SK-N-SH (cell line): ENCODE results near the gene PDK2. TPM values are rescaled to one million over a fixed set of nuclear protein-coding genes. Genes with fewer than 3 reads are reported as not detected.
A peak's percentile ranks its signal among the peaks of the same experiment; 100 is the strongest.

Source experiments
- CTCF ChIA-PET: fragments of 300-600, 350-600 bp; formaldehyde crosslinking; extraction: SDS; loops from one replicate; lab custom pipeline; 2021; lab: Yijun Ruan, JAX
- POLR2A ChIA-PET: fragments of 350-600 bp; sonication (Branson Sonifier 250); formaldehyde crosslinking; extraction: SDS; loops from one replicate; lab custom pipeline; 2020; ENCODE audit warnings: antibody characterized with exemption, inconsistent platforms; lab: Yijun Ruan, JAX
- DNase-seq: peaks from one replicate; pipeline ENCODE4 v3.0.0; 2012
- H2AFZ ChIP-seq: fragments of 200-600 bp; sonication (generic); 2 replicates; pipeline ENCODE4 v1.8.1; 2016; ENCODE audit warnings: antibody characterized with exemption, mild to moderate bottlenecking, low read depth
- H3F3A ChIP-seq: fragments of 200-600 bp; sonication (generic); replicated peaks from 2 replicates; pipeline ENCODE3; 2016; ENCODE audit warnings: antibody characterized with exemption, mild to moderate bottlenecking; ENCODE audit not compliant: insufficient read depth
- H3K27ac ChIP-seq, 2 experiments: fragments of 200-500 bp in 1 of 2; fragments of 200-600 bp in 1 of 2; sonication (Bioruptor generic) in 1 of 2; sonication (generic), shearing (Covaris generic) in 1 of 2; 2 replicates each; pipeline versions ENCODE4 v1.5.1 to v1.6.1; 2014 to 2016; ENCODE audit warnings: low read depth in 2 of 2, inconsistent platforms in 1 of 2, low read length in 1 of 2, mild to moderate bottlenecking in 1 of 2, mixed read lengths in 1 of 2
- H3K27me3 ChIP-seq: fragments of 200-600 bp; sonication (generic), shearing (Covaris generic); 2 replicates; pipeline ENCODE4 v1.6.1; 2016; ENCODE audit warnings: mixed run types; ENCODE audit not compliant: insufficient read depth
- H3K36me3 ChIP-seq, 2 experiments: fragments of 200-500 bp in 1 of 2; fragments of 200-600 bp in 1 of 2; sonication (Bioruptor generic) in 1 of 2; sonication (generic) in 1 of 2; replicated peaks in 1 of 2; 2 replicates each; pipeline versions ENCODE3 to v1.5.1; 2014 to 2016; ENCODE audit warnings: low read length in 1 of 2, mild to moderate bottlenecking in 1 of 2; ENCODE audit not compliant: insufficient read depth in 2 of 2, control insufficient read depth in 1 of 2
- H3K4me1 ChIP-seq, 2 experiments: fragments of 200-500 bp in 1 of 2; fragments of 200-600 bp in 1 of 2; sonication (Bioruptor generic) in 1 of 2; sonication (generic), shearing (Covaris generic) in 1 of 2; 2 replicates each; pipeline versions ENCODE4 v1.5.1 to v1.6.1; 2014 to 2016; ENCODE audit warnings: low read depth in 1 of 2, low read length in 1 of 2, mixed run types in 1 of 2; ENCODE audit not compliant: insufficient read depth in 2 of 2, control insufficient read depth in 1 of 2
- H3K4me2 ChIP-seq: fragments of 200-600 bp; sonication (generic), shearing (Covaris generic); 2 replicates; pipeline ENCODE4 v1.6.1; 2017; ENCODE audit warnings: mixed run types
- H3K4me3 ChIP-seq, 2 experiments: fragments of 200-500 bp in 1 of 2; fragments of 200-600 bp in 1 of 2; sonication (Bioruptor generic) in 1 of 2; sonication (generic), shearing (Covaris generic) in 1 of 2; 2 replicates each; pipeline versions ENCODE4 v1.5.1 to v1.8.1; 2014 to 2016; ENCODE audit warnings: low read depth in 2 of 2, inconsistent platforms in 1 of 2, low read length in 1 of 2, mild to moderate bottlenecking in 1 of 2, mixed read lengths in 1 of 2, moderate library complexity in 1 of 2
- H3K79me2 ChIP-seq: fragments of 200-600 bp; sonication (generic); 2 replicates; pipeline ENCODE4 v1.8.1; 2017; ENCODE audit warnings: mild to moderate bottlenecking; ENCODE audit not compliant: insufficient read depth
- H3K9ac ChIP-seq: fragments of 200-600 bp; sonication (generic); 2 replicates; pipeline ENCODE4 v1.6.1; 2017; ENCODE audit warnings: mixed run types
- H3K9me2 ChIP-seq: fragments of 200-600 bp; sonication (generic); 2 replicates; pipeline ENCODE4 v1.6.1; 2017; ENCODE audit warnings: mixed run types
- H3K9me3 ChIP-seq: fragments of 200-600 bp; sonication (generic); 2 replicates; pipeline ENCODE4 v1.6.1; 2017; ENCODE audit warnings: mixed run types, mild to moderate bottlenecking, moderate library complexity
- H4K20me1 ChIP-seq: fragments of 200-600 bp; sonication (generic); 2 replicates; pipeline ENCODE4 v1.6.1; 2017; ENCODE audit warnings: mild to moderate bottlenecking, mixed run types; ENCODE audit not compliant: insufficient read depth
- ELF1 ChIP-seq: IDR thresholded peaks from 2 replicates; pipeline ENCODE4 v1.4.0; 2012
- FOSL2 ChIP-seq: IDR thresholded peaks from 2 replicates; pipeline ENCODE4 v1.4.0; 2012; ENCODE audit warnings: low read depth, mild to moderate bottlenecking, moderate library complexity, borderline replicate concordance
- FOXJ3 ChIP-seq: sonication (generic); formaldehyde crosslinking; IDR thresholded peaks from 2 replicates; pipeline ENCODE4 v1.5.1; 2020; ENCODE audit warnings: mild to moderate bottlenecking, missing genetic modification reagents
- FOXM1 ChIP-seq: IDR thresholded peaks from 2 replicates; pipeline ENCODE4 v1.4.0; 2012; ENCODE audit warnings: low read depth, mild to moderate bottlenecking
- GABPA ChIP-seq: IDR thresholded peaks from 2 replicates; pipeline ENCODE4 v1.4.0; 2012; ENCODE audit warnings: low read depth, mild to moderate bottlenecking
- GATA2 ChIP-seq: sonication (generic); formaldehyde crosslinking; IDR thresholded peaks from 2 replicates; pipeline ENCODE4 v1.5.0; 2020; ENCODE audit warnings: mild to moderate bottlenecking, missing genetic modification reagents
- JUND ChIP-seq: IDR thresholded peaks from 2 replicates; pipeline ENCODE4 v1.4.0; 2012
- MAX ChIP-seq: IDR thresholded peaks from 2 replicates; pipeline ENCODE4 v1.4.0; 2012; ENCODE audit warnings: low read depth
- MEF2A ChIP-seq: IDR thresholded peaks from 2 replicates; pipeline ENCODE4 v1.4.0; 2012; ENCODE audit warnings: low read depth, borderline replicate concordance
- MXI1 ChIP-seq: IDR thresholded peaks from 2 replicates; pipeline ENCODE4 v1.6.1; 2012; ENCODE audit warnings: mild to moderate bottlenecking, low read depth, low read length, improper control_type of control experiment
- NFIC ChIP-seq: IDR thresholded peaks from 2 replicates; pipeline ENCODE4 v1.4.0; 2012; ENCODE audit warnings: borderline replicate concordance
- NRF1 ChIP-seq: IDR thresholded peaks from 2 replicates; pipeline ENCODE4 v1.6.1; 2012; ENCODE audit warnings: low read depth, mild to moderate bottlenecking, low read length
- RAD21 ChIP-seq: IDR thresholded peaks from 2 replicates; pipeline ENCODE4 v1.6.1; 2012; ENCODE audit warnings: mild to moderate bottlenecking, low read length
- REST ChIP-seq: IDR thresholded peaks from 2 replicates; pipeline ENCODE4 v1.6.1; 2012; ENCODE audit warnings: mild to moderate bottlenecking, low read depth, low read length, moderate library complexity
- RFX5 ChIP-seq: IDR thresholded peaks from 2 replicates; pipeline ENCODE4 v1.6.1; 2012; ENCODE audit warnings: mild to moderate bottlenecking, improper control_type of control experiment, low read length
- RXRA ChIP-seq: IDR thresholded peaks from 2 replicates; pipeline ENCODE4 v1.4.0; 2012; ENCODE audit warnings: low read depth, mild to moderate bottlenecking, borderline replicate concordance
- SIN3A ChIP-seq: IDR thresholded peaks from 2 replicates; pipeline ENCODE4 v1.6.1; 2012; ENCODE audit warnings: low read depth, mild to moderate bottlenecking, low read length, moderate library complexity, borderline replicate concordance
- TCF12 ChIP-seq: IDR thresholded peaks from 2 replicates; pipeline ENCODE4 v1.4.0; 2012
- TEAD4 ChIP-seq: IDR thresholded peaks from 2 replicates; pipeline ENCODE4 v1.4.0; 2012; ENCODE audit warnings: mild to moderate bottlenecking, borderline replicate concordance; ENCODE audit not compliant: insufficient read depth
- USF1 ChIP-seq: IDR thresholded peaks from 2 replicates; pipeline ENCODE4 v1.4.0; 2012; ENCODE audit warnings: low read depth, borderline replicate concordance
- WGBS: methylation state at CpG from one replicate; pipeline ENCODE4 v1.1.6; 2017; ENCODE audit warnings: low lambda C conversion rate; 5-methylcytosine and 5-hydroxymethylcytosine counted together
- polyA plus RNA-seq, 3 experiments: library from polyadenylated mRNA; depleted of rRNA; stranded (reverse); fragments of >200 nt; gene quantifications; 2 replicates each; pipeline ENCODE4 v1.2.3, GENCODE V29; 2012
- TF ChIP-seq, protein P1 (sequence below): IDR thresholded peaks from 2 replicates; pipeline ENCODE4 v1.4.0; 2012; ENCODE audit warnings: low read depth, borderline replicate concordance
- TF ChIP-seq, protein P2 (sequence below): IDR thresholded peaks from 2 replicates; pipeline ENCODE4; 2012
- TF ChIP-seq, protein P3 (sequence below): fragments of 200-600 bp; sonication (generic); IDR thresholded peaks from 2 replicates; pipeline ENCODE4 v1.6.1; 2017; ENCODE audit warnings: antibody characterized with exemption, mild to moderate bottlenecking, moderate library complexity

Gene PDK2
- polyA plus RNA-seq, 1 of the 3 experiments (the other 2 are of a cell fraction) = 124 TPM

- peak within 1 kb of the TSS; percentile 96 for H3K4me2 ChIP-seq
- no peaks in the 10 kb centered on the region for H3K9me2 ChIP-seq
- no peaks in the 10 kb centered on the region for H3K27me3 ChIP-seq
- CTCF ChIA-PET = interaction anchor here (0.7 to 9.0 kb wide), 25 partner anchors 8 to 486 kb away, joined by 3 to 126 read pairs (median 5); partner anchors contain the start of genes DLX3 and PDK2
- peak; percentile 93 for DNase-seq
- peak within 1 kb of the TSS; percentile 90 to 100 for H3K27ac ChIP-seq
- H3K4me3 ChIP-seq = peak within 1 kb of the TSS; percentile 90 to 91
- no peaks in the 10 kb centered on the region for H4K20me1 ChIP-seq
- peak within 1 kb of the TSS; percentile 98 for H3K9ac ChIP-seq
- under 1% methylated on average over 37 of the region's 65 CpGs for WGBS
- H3K36me3 ChIP-seq = peaks cover 0 to 29% of the 10 kb centered on the region in 2 experiments
- H3K79me2 ChIP-seq = peaks cover 89% of the 10 kb centered on the region
- no peaks in the 10 kb centered on the region for H3K9me3 ChIP-seq
- H3F3A ChIP-seq = peaks cover 87% of the 10 kb centered on the region
- H2AFZ ChIP-seq = no peak within 1 kb of the TSS
- POLR2A ChIA-PET = interaction anchor here (1.2 to 1.6 kb wide), 2 partner anchors 20 to 39 kb away, joined by 3 read pairs; no protein-coding TSS in a partner anchor
- H3K4me1 ChIP-seq = peaks cover 64 to 65% of the 10 kb centered on the region in 2 experiments
- TF ChIP-seq FOXJ3 (CRISPR knock-in tag) (no peak), SIN3A (peak; percentile 50; the same call in 1 of the 2 replicates), GATA2 (CRISPR knock-in tag) (no peak), MEF2A (no peak), RAD21 (peak; percentile 2; the same call in 1 of the 2 replicates), RFX5 (no peak), TCF12 (peak; percentile 84), JUND (no peak), NFIC (peak; percentile 77), ELF1 (peak; percentile 79), MXI1 (peak; percentile 42; the same call in 1 of the 2 replicates), GABPA (peak; percentile 63), MAX (peak; percentile 88), RXRA (no peak), TEAD4 (0 out of 2 replicates have a peak, but pooled peaks have one; percentile 21), FOSL2 (no peak; the same call in 1 of the 2 replicates), NRF1 (peak; percentile 48), USF1 (0 out of 2 replicates have a peak, but pooled peaks have one; percentile 25), FOXM1 (peak; percentile 8; the same call in 1 of the 2 replicates), REST (no peak; the same call in 1 of the 2 replicates)
- TF ChIP-seq, protein P1, sequence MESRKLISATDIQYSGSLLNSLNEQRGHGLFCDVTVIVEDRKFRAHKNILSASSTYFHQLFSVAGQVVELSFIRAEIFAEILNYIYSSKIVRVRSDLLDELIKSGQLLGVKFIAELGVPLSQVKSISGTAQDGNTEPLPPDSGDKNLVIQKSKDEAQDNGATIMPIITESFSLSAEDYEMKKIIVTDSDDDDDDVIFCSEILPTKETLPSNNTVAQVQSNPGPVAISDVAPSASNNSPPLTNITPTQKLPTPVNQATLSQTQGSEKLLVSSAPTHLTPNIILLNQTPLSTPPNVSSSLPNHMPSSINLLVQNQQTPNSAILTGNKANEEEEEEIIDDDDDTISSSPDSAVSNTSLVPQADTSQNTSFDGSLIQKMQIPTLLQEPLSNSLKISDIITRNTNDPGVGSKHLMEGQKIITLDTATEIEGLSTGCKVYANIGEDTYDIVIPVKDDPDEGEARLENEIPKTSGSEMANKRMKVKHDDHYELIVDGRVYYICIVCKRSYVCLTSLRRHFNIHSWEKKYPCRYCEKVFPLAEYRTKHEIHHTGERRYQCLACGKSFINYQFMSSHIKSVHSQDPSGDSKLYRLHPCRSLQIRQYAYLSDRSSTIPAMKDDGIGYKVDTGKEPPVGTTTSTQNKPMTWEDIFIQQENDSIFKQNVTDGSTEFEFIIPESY = peak; percentile 19; the same call in 1 of the 2 replicates
- TF ChIP-seq, protein P2, sequence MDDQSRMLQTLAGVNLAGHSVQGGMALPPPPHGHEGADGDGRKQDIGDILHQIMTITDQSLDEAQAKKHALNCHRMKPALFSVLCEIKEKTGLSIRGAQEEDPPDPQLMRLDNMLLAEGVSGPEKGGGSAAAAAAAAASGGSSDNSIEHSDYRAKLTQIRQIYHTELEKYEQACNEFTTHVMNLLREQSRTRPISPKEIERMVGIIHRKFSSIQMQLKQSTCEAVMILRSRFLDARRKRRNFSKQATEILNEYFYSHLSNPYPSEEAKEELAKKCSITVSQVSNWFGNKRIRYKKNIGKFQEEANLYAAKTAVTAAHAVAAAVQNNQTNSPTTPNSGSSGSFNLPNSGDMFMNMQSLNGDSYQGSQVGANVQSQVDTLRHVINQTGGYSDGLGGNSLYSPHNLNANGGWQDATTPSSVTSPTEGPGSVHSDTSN = peak; percentile 69
- TF ChIP-seq, protein P3, sequence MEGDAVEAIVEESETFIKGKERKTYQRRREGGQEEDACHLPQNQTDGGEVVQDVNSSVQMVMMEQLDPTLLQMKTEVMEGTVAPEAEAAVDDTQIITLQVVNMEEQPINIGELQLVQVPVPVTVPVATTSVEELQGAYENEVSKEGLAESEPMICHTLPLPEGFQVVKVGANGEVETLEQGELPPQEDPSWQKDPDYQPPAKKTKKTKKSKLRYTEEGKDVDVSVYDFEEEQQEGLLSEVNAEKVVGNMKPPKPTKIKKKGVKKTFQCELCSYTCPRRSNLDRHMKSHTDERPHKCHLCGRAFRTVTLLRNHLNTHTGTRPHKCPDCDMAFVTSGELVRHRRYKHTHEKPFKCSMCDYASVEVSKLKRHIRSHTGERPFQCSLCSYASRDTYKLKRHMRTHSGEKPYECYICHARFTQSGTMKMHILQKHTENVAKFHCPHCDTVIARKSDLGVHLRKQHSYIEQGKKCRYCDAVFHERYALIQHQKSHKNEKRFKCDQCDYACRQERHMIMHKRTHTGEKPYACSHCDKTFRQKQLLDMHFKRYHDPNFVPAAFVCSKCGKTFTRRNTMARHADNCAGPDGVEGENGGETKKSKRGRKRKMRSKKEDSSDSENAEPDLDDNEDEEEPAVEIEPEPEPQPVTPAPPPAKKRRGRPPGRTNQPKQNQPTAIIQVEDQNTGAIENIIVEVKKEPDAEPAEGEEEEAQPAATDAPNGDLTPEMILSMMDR = no peak; the same call in 1 of the 2 replicates
Observed at GRCh38 chr17:50055426-50056216, 39.5 kb upstream of the PDK2 start, which contains the start of gene ITGA3. Gene ITGA3 (plus strand): TSS chr17:50056110. CDS start chr17:50056440, 330 bp downstream.
